Mononuclear cell (primary cell): ENCODE results near the gene WNT9A. TPM values are rescaled to one million over a fixed set of nuclear protein-coding genes. Genes with fewer than 3 reads are reported as not detected.
"Not testable (repeated sequence)": the region's sequence is repeated elsewhere in the genome, so short reads cannot be mapped to it uniquely, and the experiment has no call there.

Experiments
- H3K27me3 ChIP-seq: 2 replicates; pipeline ENCODE4 v1.6.0; 2011; ENCODE audit warnings: low read length, control low read depth; ENCODE audit not compliant: insufficient read depth
- H3K4me1 ChIP-seq: 2 replicates; pipeline ENCODE4 v1.5.1; 2011; ENCODE audit warnings: mild to moderate bottlenecking, low read length, control low read depth; ENCODE audit not compliant: insufficient read depth
- H3K4me3 ChIP-seq: 2 replicates; pipeline ENCODE4 v1.5.1; 2011; ENCODE audit warnings: mild to moderate bottlenecking, low read length, moderate library complexity
- H3K9me3 ChIP-seq: 2 replicates; pipeline ENCODE4 v1.5.1; 2011; ENCODE audit warnings: low read depth, mild to moderate bottlenecking, control low read depth, low read length
- total RNA-seq: library from RNA; depleted of rRNA; stranded (reverse); fragments of >200 nt; gene quantifications from one replicate; pipeline ENCODE4 v1.2.3, GENCODE V29; 2012

WNT9A gene
- total RNA-seq, 1 donor, result under 0.01 TPM

- H3K27me3 ChIP-seq, result no peaks in the 10 kb centered on the region
- no peak overlapping the region for H3K4me3 ChIP-seq
- H3K9me3 ChIP-seq, result no peaks in the 10 kb centered on the region
Observed at GRCh38 chr1:227914801-227915563, 32.8 kb downstream of the WNT9A start.

DNA sequence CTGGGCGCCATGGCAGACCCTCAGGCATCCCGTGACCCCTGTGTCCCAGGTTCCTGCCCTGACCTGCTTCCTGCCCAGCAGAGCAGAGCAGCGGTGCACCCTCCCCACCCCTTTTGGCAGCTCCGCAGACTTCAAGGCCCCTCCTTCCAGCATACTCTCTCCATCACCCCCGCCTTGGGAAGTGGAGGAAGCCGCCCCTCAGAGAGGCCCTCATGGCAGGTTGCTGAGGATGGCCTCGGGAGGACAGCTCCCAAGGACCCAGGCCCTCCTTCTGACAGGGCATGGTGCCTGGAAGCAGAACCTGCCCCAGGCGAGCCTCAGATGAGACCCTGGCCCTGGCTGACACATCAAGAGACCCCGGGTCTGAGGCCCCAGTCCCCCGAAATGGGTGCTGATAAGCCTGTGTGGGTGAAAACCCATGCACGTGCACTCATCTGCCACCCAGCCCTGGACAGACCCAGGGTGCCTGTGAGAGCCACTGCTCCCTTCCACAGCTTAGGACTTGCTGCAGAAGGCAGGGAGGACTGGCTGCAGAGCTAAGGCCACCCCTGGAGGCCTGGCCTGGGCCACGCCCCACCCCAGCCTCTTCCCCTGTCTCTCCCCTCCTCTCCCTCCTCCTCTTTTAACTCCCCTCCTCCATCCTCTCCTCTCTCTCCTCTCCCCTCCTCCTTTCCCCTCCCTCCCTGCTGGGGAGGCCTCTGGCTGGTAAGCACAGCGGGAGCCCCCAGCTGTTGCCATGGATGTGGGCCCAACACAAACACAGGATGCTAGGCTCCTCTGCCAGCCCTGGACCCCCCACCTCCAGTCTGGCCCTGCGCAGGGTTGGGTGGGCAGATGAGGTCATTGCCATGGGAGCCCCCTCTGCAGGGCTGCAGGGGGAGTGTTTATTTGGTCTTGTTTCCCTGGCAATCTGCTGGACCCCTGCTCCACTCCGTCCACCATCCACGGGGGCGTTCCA lies 33.7 kb downstream of the WNT9A start:
- Histone ChIP-seq H3K9me3 (no peaks in the 10 kb centered on the region), H3K4me1 (no peaks in the 10 kb centered on the region), H3K27me3 (no peaks in the 10 kb centered on the region), H3K4me3 (no peak overlapping the region)

More at GRCh38 chr1:227914801-227915563, 32.8 kb downstream of the WNT9A start:
- H3K4me1 ChIP-seq, result no peaks in the 10 kb centered on the region

- Histone ChIP-seq H3K4me1 (no peaks in the 10 kb centered on the region), H3K9me3 (no peaks in the 10 kb centered on the region), H3K27me3 (no peaks in the 10 kb centered on the region), H3K4me3 (no peak overlapping the region)
Observed at GRCh38 chr1:227913396-227913763, 34.4 kb downstream of the WNT9A start.

DNA sequence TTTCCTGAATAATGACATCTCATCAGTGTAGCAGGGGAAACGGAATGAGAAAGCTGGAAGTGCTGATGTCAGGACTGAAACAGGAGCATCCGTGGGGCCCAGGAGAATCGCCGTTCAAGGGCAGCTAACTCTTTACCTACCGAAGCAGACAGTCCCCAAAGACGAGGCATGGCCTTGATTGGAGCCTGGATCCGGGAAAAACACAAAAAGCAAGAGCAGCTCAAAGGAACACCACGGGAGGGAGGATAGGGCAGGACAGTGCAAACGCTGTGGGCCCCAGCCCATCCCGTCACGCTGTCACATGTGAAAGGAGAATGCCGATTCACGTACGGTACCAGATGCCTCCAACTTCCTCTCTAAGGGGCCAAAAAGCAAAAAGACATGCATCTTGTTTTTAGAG lies 34.9 kb downstream of the WNT9A start:
- Histone ChIP-seq H3K9me3 (no peaks in the 10 kb centered on the region), H3K4me3 (no peak overlapping the region), H3K4me1 (no peaks in the 10 kb centered on the region), H3K27me3 (no peaks in the 10 kb centered on the region)

- no peak overlapping the region for H3K4me3 ChIP-seq
- no peaks in the 10 kb centered on the region for H3K4me1 ChIP-seq
- H3K9me3 ChIP-seq, result no peaks in the 10 kb centered on the region
- H3K27me3 ChIP-seq, result no peaks in the 10 kb centered on the region
Observed at GRCh38 chr1:227911376-227911775, 36.4 kb downstream of the WNT9A start.

DNA sequence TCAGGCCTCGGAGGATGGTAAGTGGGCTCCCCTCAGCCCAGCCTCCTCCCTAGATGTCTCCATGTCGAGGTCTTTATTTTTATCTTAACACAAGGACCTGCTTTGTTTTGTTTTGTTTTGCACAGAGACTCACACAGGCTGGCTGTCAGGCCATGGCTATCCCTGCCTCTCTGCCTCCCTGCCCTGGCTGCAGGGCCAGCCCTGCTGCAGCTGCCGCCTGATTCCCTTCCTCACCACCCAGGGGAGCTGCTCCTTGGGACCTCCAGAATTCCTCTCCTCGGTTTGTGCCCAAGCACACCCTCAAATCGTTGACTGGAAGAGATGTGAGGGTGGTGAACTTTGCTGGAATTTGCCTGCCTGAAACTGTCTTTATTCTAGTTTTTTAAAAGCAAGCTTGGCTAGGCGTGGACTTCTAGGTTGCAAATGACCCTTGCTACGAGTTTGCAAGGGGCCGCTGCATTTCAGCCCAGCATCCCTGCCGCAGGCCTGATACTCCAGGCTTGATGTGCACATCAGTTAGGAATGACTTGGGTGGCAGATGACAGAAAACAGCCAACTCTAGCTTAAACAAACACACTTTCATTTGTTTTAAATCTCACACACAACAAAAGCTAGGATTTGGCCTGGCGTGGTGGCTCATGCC lies 37.1 kb downstream of the WNT9A start:
- Histone ChIP-seq H3K9me3 (no peaks in the 10 kb centered on the region), H3K27me3 (no peaks in the 10 kb centered on the region), H3K4me3 (no peak overlapping the region), H3K4me1 (no peaks in the 10 kb centered on the region)

GRCh38 chr1:227909923-227910328 lies 37.8 kb downstream of the WNT9A start:
- H3K27me3 ChIP-seq, H3K4me3 ChIP-seq, H3K4me1 ChIP-seq, H3K9me3 ChIP-seq: not testable (repeated sequence)

- H3K4me1 ChIP-seq, result no peaks in the 10 kb centered on the region
- no peaks in the 10 kb centered on the region for H3K27me3 ChIP-seq
- no peak overlapping the region for H3K4me3 ChIP-seq
- no peaks in the 10 kb centered on the region for H3K9me3 ChIP-seq
Observed at GRCh38 chr1:227909188-227909587, 38.5 kb downstream of the WNT9A start.

DNA sequence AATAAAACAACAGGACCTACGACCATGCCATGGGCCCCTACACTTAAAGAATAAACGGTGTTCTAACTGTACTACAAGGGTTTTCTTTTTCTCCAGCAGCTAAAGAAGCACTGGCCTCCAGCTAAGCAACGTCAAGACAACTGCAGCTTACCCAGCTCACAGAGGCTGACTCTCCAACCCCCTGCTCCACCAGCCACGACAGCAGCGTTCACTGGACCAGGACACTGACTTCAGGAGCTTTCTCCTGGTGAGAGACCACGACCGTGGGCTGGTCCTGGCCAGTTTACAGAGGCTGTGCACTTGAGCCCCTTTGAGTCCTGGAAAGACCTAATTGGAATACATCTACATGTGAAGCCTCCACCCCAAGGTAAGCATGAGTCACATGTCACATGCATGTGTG lies 39.4 kb downstream of the WNT9A start:
- H3K27me3 ChIP-seq, result no peaks in the 10 kb centered on the region
- no peak overlapping the region for H3K4me3 ChIP-seq
- H3K4me1 ChIP-seq, result no peaks in the 10 kb centered on the region

DNA sequence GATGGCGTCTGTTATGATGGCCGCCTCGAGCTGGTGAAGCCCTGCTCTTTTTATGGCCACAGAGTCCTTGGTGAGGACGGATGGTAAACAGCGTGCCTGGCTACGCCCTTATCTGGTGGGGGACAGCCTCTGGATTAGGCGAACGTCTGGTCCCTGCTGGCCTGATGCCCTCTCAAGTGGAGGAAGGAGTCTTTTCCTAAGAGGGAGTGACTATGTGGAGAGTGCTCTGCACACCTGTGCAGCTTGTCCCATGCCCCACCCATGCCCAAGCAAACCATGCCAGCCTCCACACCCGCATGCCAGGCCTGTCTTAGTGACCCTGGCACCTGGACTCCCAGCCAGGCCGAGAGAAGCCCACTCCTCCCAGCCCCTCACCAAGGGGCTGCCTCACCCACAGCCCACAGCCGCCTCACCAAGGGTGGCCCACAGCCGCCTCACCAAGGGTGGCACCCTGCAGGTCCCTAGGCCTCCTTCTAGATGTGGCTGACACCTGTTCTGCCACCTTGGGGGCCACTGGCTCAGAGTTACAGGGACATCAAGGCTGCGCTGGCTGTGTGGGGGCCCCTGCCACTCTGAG lies 40.2 kb downstream of the WNT9A start:
- no peaks in the 10 kb centered on the region for H3K4me1 ChIP-seq
- H3K9me3 ChIP-seq, result no peaks in the 10 kb centered on the region
- no peak overlapping the region for H3K4me3 ChIP-seq
- H3K27me3 ChIP-seq, result no peaks in the 10 kb centered on the region

More for the DNA sequence above, 39.4 kb downstream of the WNT9A start:
- H3K9me3 ChIP-seq, result no peaks in the 10 kb centered on the region

- H3K4me3 ChIP-seq, result no peak overlapping the region
Observed at GRCh38 chr1:227906550-227907071, 41.1 kb downstream of the WNT9A start.

DNA sequence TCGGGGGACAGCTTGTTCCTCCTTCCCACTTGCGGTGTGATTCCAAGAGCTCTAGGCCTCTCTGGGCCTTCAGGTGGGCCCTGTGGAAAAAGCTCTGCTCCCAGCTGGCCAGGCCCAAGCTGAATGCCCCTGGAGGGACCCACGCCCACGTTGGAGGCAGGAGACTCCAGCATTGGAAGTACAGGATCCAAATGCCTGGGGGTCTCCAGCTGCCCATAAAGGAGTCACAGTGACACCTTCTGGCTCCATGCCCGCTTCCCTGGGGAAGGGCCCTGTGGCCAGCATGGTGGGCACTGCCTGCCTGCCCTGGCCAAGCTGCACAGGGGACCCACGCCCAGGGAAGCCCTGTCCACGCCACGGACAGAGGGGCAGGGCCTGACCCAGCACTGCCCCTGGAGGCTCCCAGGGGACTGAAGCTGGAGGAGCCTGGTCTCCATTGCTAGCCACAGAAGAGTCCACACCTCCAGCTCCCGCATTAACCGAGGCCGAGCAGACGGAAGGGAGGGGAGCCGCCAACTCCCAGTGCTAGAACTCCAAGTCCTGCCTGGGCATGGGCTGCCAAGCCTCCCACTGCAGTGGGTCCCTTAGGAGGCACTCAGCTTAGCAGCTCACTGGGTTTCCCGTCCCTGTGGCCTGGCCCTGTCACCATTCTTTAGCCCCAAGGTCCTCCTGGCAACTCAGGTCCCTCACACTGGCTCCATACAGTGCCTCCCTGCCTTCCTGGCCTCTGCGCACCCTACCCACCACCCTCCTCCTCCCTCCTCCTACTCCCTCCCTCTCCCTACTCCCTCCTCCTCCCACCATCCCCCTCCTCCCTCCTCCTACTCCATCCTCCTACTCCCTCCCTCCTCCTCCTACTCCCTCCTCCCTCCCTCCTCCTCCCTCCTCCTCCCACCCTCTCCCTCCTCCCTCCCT lies 41.9 kb downstream of the WNT9A start:
- no peaks in the 10 kb centered on the region for H3K27me3 ChIP-seq
- no peaks in the 10 kb centered on the region for H3K4me1 ChIP-seq
- H3K9me3 ChIP-seq, result no peaks in the 10 kb centered on the region
- H3K4me3 ChIP-seq, result no peak overlapping the region

More at GRCh38 chr1:227906550-227907071, 41.1 kb downstream of the WNT9A start:
- Histone ChIP-seq H3K4me1 (no peaks in the 10 kb centered on the region), H3K27me3 (no peaks in the 10 kb centered on the region), H3K9me3 (no peaks in the 10 kb centered on the region)

DNA sequence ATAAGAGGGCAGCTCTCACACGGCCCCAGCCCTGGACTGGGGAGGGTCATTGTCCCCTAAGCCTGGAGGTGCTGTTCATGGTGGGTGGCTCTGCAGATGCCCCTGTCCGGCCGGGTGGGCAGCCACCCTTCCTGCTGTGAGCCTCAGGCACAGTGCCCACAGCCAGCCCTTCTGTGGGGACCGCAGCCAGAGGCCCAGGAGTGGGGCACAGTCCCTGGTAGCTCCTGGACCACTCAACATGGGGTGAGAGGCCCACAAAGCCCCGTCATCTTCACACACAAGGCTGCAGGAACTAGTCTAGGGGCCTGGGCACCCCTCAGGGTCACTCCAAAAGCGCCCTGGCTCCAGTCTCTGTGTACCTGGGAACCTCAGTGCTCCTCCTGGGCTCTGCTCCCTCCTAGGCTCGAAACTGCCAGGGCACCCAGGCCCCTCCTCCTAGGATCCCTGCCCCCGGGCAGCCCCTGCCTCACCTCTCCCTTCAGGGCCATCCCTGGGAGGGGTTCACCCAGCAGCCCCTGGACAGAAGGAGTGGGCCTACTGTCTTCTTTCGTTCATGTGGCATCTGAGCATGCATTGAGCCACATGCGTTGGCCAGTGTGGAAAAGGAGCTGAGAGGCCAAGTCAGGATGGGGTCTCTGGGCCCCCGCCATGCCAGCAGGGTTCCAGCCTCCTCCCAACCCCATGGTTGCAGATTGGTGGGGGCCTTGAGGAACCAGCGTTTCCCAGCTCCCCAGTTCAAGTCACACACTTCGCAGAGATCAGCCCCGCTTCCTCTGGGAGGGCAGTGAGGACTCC lies 43.0 kb downstream of the WNT9A start:
- Histone ChIP-seq H3K27me3 (no peaks in the 10 kb centered on the region), H3K4me1 (no peaks in the 10 kb centered on the region), H3K9me3 (no peaks in the 10 kb centered on the region), H3K4me3 (no peak overlapping the region)
